Spleen (tissue), 7 donors: ENCODE data around the gene LAMB1.
"Not testable (repeated sequence)": the region's sequence is repeated elsewhere in the genome, so short reads cannot be mapped to it uniquely, and the experiment has no call there.

Source experiments
- CTCF ChIP-seq, 11 experiments: fragments of 200-600 bp in 7 of 11; fragments of 450-650 bp in 4 of 11; sonication (generic) in 4 of 11; IDR thresholded peaks in 8 of 11; conservative IDR thresholded peaks in 3 of 11; 1 replicate in 7 of 11; 2 replicates in 4 of 11; pipeline versions ENCODE4 v1.4.0 to v1.8.0; 2016 to 2021; ENCODE audit warnings: antibody characterized with exemption in 11 of 11, inconsistent platforms in 4 of 11, mild to moderate bottlenecking in 1 of 11
- POLR2A ChIP-seq, 3 donors: fragments of 450-650 bp; IDR thresholded peaks; one replicate each; pipeline ENCODE4 v1.5.1; 2017; ENCODE audit warnings: antibody characterized with exemption in 3 of 3, mild to moderate bottlenecking in 1 of 3
- donor health status: DM: no; HTN: no; CAD: no; lungs with moderate emphysema.
- donor health status: DM: no; HTN: no; CAD: no.
- donor health status: DM: no; HTN: no; CAD: no.

GRCh38 chr7:107921826-107922225, 81.1 kb downstream of the LAMB1 start:
- TF ChIP-seq CTCF (IDR thresholded peaks at IDR 0.05 in 8 of 11, conservative IDR thresholded peaks at IDR 0.05 in 3 of 11); POLR2A (IDR thresholded peaks at IDR 0.05): not testable (repeated sequence)
